GM12878 (cell line): ENCODE measurements around the gene TXNRD1. TPM values are rescaled to one million over a fixed set of nuclear protein-coding genes. Genes with fewer than 3 reads are reported as not detected.

Experiments used
- ASH2L ChIP-seq: fragments of 300-600, 200-600 bp; sonication (generic); IDR thresholded peaks from 2 replicates; pipeline ENCODE4 v1.6.1; 2017; ENCODE audit warnings: low read depth, mild to moderate bottlenecking, borderline replicate concordance
- BACH1 ChIP-seq: fragments of 450-650 bp; IDR thresholded peaks from 2 replicates; pipeline ENCODE4 v1.6.1; 2017; ENCODE audit warnings: mild to moderate bottlenecking, borderline replicate concordance
- BHLHE40 ChIP-seq, 2 experiments: fragments of 450-650 bp in 1 of 2; IDR thresholded peaks; 2 replicates each; pipeline ENCODE4 v1.6.1; 2011 to 2017; ENCODE audit warnings: low read depth in 2 of 2, borderline replicate concordance in 1 of 2, improper control_type of control experiment in 1 of 2, low read length in 1 of 2, mild to moderate bottlenecking in 1 of 2
- CBFB ChIP-seq: IDR thresholded peaks from 2 replicates; pipeline ENCODE4 v1.6.1; 2016; ENCODE audit warnings: antibody characterized with exemption, low read depth
- ESRRA ChIP-seq: IDR thresholded peaks from 2 replicates; pipeline ENCODE4 v1.6.1; 2012; ENCODE audit warnings: mild to moderate bottlenecking, low read length, improper control_type of control experiment
- MLLT1 ChIP-seq: fragments of 450-650 bp; IDR thresholded peaks from 2 replicates; pipeline ENCODE4 v1.6.1; 2016; ENCODE audit warnings: mild to moderate bottlenecking
- MYB ChIP-seq: fragments of 150-350 bp; IDR thresholded peaks from 2 replicates; pipeline ENCODE4 v1.6.1; 2014; ENCODE audit warnings: mild to moderate bottlenecking, low read depth, low read length, borderline replicate concordance
- NRF1 ChIP-seq: conservative IDR thresholded peaks from 2 replicates; pipeline ENCODE4 v1.6.1; 2011; ENCODE audit warnings: mild to moderate bottlenecking, low read depth, low read length, improper control_type of control experiment
- RAD21 ChIP-seq: IDR thresholded peaks from 2 replicates; pipeline ENCODE4 v1.6.1; 2011; ENCODE audit warnings: mild to moderate bottlenecking, low read depth, low read length, moderate library complexity; ENCODE audit not compliant: insufficient read depth
- RELA ChIP-seq: fragments of 450-650 bp; IDR thresholded peaks from 2 replicates; pipeline ENCODE4 v1.8.0; 2014; ENCODE audit warnings: borderline replicate concordance; ENCODE audit not compliant: partially characterized antibody
- RELB ChIP-seq: fragments of 450-650 bp; IDR thresholded peaks from 2 replicates; pipeline ENCODE4 v1.6.1; 2017; ENCODE audit warnings: low read depth, mild to moderate bottlenecking, moderate library complexity
- RFX5 ChIP-seq: IDR thresholded peaks from 2 replicates; pipeline ENCODE4 v1.6.1; 2011; ENCODE audit warnings: low read depth, low read length, improper control_type of control experiment
- RUNX3 ChIP-seq: IDR thresholded peaks from 2 replicates; pipeline ENCODE4 v1.6.1; 2012; ENCODE audit warnings: low read length, inconsistent platforms
- SIN3A ChIP-seq: IDR thresholded peaks from 2 replicates; pipeline ENCODE4 v1.6.1; 2012; ENCODE audit warnings: low read depth, low read length, improper control_type of control experiment
- SKIL ChIP-seq: fragments of 450-650 bp; IDR thresholded peaks from 2 replicates; pipeline ENCODE4 v1.6.1; 2017; ENCODE audit warnings: mild to moderate bottlenecking, low read depth, inconsistent platforms; ENCODE audit not compliant: poor library complexity, severe bottlenecking
- SMARCA5 ChIP-seq: fragments of 450-650 bp; IDR thresholded peaks from 2 replicates; pipeline ENCODE4 v1.6.1; 2017; ENCODE audit warnings: mild to moderate bottlenecking
- SMC3 ChIP-seq: IDR thresholded peaks from 2 replicates; pipeline ENCODE4 v1.6.1; 2011; ENCODE audit warnings: low read length, improper control_type of control experiment, borderline replicate concordance
- SPI1 ChIP-seq: IDR thresholded peaks from 2 replicates; pipeline ENCODE4 v1.6.1; 2011; ENCODE audit warnings: low read depth, mild to moderate bottlenecking, low read length, moderate library complexity, borderline replicate concordance; ENCODE audit not compliant: insufficient read depth
- ZBTB40 ChIP-seq: fragments of 450-650 bp; IDR thresholded peaks from 2 replicates; pipeline ENCODE4 v1.6.1; 2016; ENCODE audit warnings: mild to moderate bottlenecking, moderate library complexity, borderline replicate concordance
- ZNF384 ChIP-seq: IDR thresholded peaks from 2 replicates; pipeline ENCODE4 v1.6.1; 2012; ENCODE audit warnings: low read depth, mild to moderate bottlenecking, low read length, improper control_type of control experiment, borderline replicate concordance
- polyA plus RNA-seq, 11 experiments: library from polyadenylated mRNA; depleted of rRNA in 4 of 11; unstranded in 6 of 11; stranded (reverse) in 5 of 11; fragments of >200 nt; fragmentation: Nextera tagmentation in 4 of 11; fragmentation: Illumina TruSeq in 1 of 11; extraction: Ambion mirVana in 4 of 11; extraction: Trizol in 1 of 11; gene quantifications; 1 replicate in 1 of 11; 2 replicates in 10 of 11; pipeline versions ENCODE4 v1.2.1 to v1.2.3, GENCODE V29; 2011 to 2016; ENCODE audit warnings: inconsistent platforms in 2 of 11, missing spikeins in 2 of 11, low read depth in 1 of 11
- total RNA-seq, 4 experiments: library from RNA; depleted of rRNA in 3 of 4; stranded (reverse); fragments of >200 nt in 3 of 4; fragmentation: Illumina TruSeq in 1 of 4; extraction: Trizol in 1 of 4; gene quantifications; 2 replicates each; pipeline versions ENCODE4 v1.2.1 to v1.2.3, GENCODE V29; 2013 to 2021

The TXNRD1 gene
- total and polyA plus RNA-seq, 10 of the 15 experiments (the other 5 are each of a cell fraction or from before 2014, with no cell fraction given): 52.6 to 84.6 (median 67.8) TPM

GRCh38 chr12:104358353-104359003, 142.9 kb downstream of the TXNRD1 start (continued):
- no peak for TF ChIP-seq RFX5
- no peak for TF ChIP-seq RELB
- no peak for TF ChIP-seq ZBTB40
- no peak for TF ChIP-seq ESRRA
- peak; percentile 97 for TF ChIP-seq SMC3
- no peak for TF ChIP-seq SIN3A
- peak; percentile 83 for TF ChIP-seq RUNX3
- peak; percentile 49; the same call in 1 of the 2 replicates for TF ChIP-seq SPI1
- TF ChIP-seq SKIL: peak; percentile 49
- TF ChIP-seq RELA: no peak
- TF ChIP-seq ZNF384: no peak
- no peak for TF ChIP-seq BACH1
- peak; percentile 59; the same call in 1 of the 2 replicates for TF ChIP-seq MLLT1
- TF ChIP-seq SMARCA5: peak; percentile 93
- TF ChIP-seq RAD21: peak; percentile 90
- 0 out of 2 replicates have a peak, but pooled peaks have one; percentile 41 for TF ChIP-seq CBFB
- TF ChIP-seq NRF1: no peak
- no peak for TF ChIP-seq ASH2L
- TF ChIP-seq BHLHE40 (IDR thresholded peaks at IDR 0.05; ENCODE audit: borderline replicate concordance in 1 of 2, low read depth in 2 of 2, low read length in 1 of 2): peak; percentile 44 to 74; a peak in 2 of 4 replicates
- TF ChIP-seq MYB: no peak
